ENCODE measurements around the gene GRIK2. TPM values are rescaled to one million over a fixed set of nuclear protein-coding genes. Genes with fewer than 3 reads are reported as not detected.

The GRIK2 gene
- total and polyA plus RNA-seq, 9 donors = 0.12 to 4.1 (median 0.89) TPM; not detected in 1

DNA sequence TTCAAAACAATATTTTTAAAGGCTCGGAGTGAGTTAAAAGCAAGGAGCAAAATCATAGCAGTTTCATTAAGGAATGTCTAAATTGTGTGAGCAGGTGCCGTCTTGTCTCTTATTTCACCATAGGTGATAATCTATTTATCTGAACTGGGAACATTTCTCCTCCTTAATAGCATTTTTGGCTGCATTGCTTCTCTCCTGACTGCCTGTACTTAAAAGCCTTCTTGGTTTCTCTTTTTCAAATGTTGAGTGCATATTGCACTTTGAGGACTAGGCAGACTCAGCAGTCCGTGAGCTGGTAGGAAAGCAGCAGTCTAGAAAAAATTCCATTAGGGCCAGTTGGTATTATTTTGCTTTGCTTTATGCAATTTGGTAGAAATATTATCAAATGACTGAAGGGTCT lies 645.9 kb downstream of the GRIK2 start:
- WGBS, 3 donors = 48 to 74% (median 62%) methylated on average over 3 of the region's 3 CpGs
- intact Hi-C loops (cut with DNase I) = no loop called here
- no peak overlapping the region for H3K27ac ChIP-seq
- TF ChIP-seq CTCF (IDR thresholded peaks at IDR 0.05) (no peak), POLR2A (IDR thresholded peaks at IDR 0.05) (no peak), EP300 (IDR thresholded peaks at IDR 0.05) (no peak)
- no peak overlapping the region for H3K4me3 ChIP-seq
- no peaks in the 10 kb centered on the region for H3K27me3 ChIP-seq
- DNase-seq = no peak
- H3K36me3 ChIP-seq = no peaks in the 10 kb centered on the region
- H3K4me1 ChIP-seq (ENCODE audit: insufficient read depth) = no peaks in the 10 kb centered on the region
- no peaks in the 10 kb centered on the region for H3K9me3 ChIP-seq

DNA sequence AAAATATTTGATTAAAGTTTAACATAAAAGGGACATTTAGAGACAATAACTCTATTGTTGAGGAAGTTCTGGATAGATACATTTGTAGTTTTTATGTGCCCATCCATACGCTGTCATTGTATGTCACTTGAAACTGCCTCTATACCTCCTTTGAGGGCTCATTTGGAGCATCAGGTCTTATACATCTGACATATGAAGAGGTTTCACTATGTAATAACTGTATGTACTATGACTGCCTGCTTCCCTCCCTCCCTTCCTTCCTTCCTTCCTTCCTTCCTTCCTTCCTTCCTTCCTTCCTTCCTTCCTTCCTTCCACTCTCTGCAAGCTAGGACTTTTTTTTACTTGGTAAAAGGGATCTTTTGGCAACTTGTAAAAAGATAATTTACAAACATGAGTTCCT lies 657.5 kb downstream of the GRIK2 start:
- TF ChIP-seq CTCF (IDR thresholded peaks at IDR 0.05) (no peak), EP300 (IDR thresholded peaks at IDR 0.05) (no peak), POLR2A (IDR thresholded peaks at IDR 0.05) (no peak)
- no peaks in the 10 kb centered on the region for H3K36me3 ChIP-seq
- no peak for DNase-seq
- no peaks in the 10 kb centered on the region for H3K27me3 ChIP-seq
- no peaks in the 10 kb centered on the region for H3K9me3 ChIP-seq
- H3K4me3 ChIP-seq = no peak overlapping the region
- H3K4me1 ChIP-seq (ENCODE audit: insufficient read depth) = no peaks in the 10 kb centered on the region
- H3K27ac ChIP-seq = no peak overlapping the region
- 94 to 100% (median 100%) methylated on average over 1 of the region's 1 CpG for WGBS, 3 donors
- intact Hi-C loops (cut with DNase I) = no loop called here

DNA sequence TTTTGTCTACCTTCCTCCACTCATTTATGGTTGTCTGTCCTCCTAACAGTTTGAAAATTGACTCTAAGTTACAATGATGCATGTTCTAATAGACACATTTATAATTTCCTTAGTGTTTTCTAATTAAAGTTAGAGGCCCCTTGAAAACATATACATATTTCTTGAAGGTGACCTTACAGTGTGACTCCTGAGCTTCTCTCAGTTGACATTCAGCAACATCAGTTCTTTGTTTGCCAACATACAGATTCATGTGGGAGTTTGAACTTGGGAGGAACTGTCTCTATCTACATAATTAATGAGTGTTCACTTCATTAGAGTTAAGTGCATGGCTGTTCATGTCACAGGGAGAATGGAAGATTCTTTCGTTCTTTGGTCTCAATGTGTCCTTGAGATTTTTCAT lies 658.2 kb downstream of the GRIK2 start:
- Histone ChIP-seq H3K4me3 (no peak overlapping the region), H3K27ac (no peak overlapping the region), H3K36me3 (no peaks in the 10 kb centered on the region), H3K4me1 (ENCODE audit: insufficient read depth) (no peaks in the 10 kb centered on the region), H3K9me3 (no peaks in the 10 kb centered on the region), H3K27me3 (no peaks in the 10 kb centered on the region)
- intact Hi-C loops (cut with DNase I) = no loop called here
- WGBS, 3 donors = 60 to 74% (median 63%) methylated on average over 1 of the region's 1 CpG
- TF ChIP-seq EP300 (IDR thresholded peaks at IDR 0.05) (no peak), POLR2A (IDR thresholded peaks at IDR 0.05) (no peak), CTCF (IDR thresholded peaks at IDR 0.05) (no peak)
- no peak for DNase-seq

DNA sequence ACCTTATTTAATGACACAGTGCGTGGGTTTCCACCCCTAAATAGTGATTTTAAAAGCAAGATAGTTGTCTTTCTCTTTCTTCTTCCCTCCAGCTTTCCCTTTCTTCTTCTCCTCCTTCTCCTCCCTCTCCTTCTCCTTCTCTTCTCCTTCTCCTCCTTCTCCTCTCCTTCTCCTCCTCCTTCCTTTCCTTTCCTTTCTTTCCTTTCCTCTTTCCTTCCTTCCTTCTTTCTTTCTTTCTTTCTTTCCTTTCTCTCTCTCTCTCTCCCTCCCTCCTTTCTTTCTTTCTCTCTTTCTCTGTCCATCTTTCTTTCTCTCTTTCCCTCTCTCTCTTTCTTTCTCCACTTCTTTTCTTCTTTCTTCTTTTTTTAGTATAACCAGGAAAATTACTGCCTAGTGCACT lies 670.6 kb downstream of the GRIK2 start:
- Histone ChIP-seq H3K9me3 (no peaks in the 10 kb centered on the region), H3K27ac (no peak overlapping the region), H3K27me3 (no peaks in the 10 kb centered on the region), H3K36me3 (no peaks in the 10 kb centered on the region), H3K4me3 (no peak overlapping the region), H3K4me1 (ENCODE audit: insufficient read depth) (no peaks in the 10 kb centered on the region)
- 84 to 88% (median 87%) methylated on average over 1 of the region's 1 CpG for WGBS, 3 donors
- intact Hi-C loops (cut with DNase I) = no loop called here
- no peak for TF ChIP-seq POLR2A (IDR thresholded peaks at IDR 0.05)
- no peak for TF ChIP-seq EP300 (IDR thresholded peaks at IDR 0.05)
- no peak for TF ChIP-seq CTCF (IDR thresholded peaks at IDR 0.05)
- DNase-seq = no peak

DNA sequence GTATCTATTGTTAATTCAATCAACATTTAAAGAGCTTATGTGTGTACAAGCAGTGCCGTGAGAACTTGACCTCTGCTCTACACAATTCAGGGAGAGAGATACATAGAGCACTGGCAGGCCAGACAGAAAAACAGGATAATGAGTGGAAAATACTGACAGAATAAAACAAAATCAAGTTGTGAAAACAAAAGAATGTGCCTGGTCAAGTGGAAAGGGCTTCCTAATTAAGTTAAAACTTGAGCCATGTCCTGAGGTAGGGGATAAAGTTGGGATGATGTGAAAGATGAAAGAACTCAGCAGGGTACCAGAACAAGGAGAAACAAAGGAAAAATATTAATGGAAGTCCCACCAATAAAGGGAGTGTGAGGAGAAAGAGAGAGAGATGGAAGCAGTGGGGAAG lies 672.8 kb downstream of the GRIK2 start:
- H3K27me3 ChIP-seq = no peaks in the 10 kb centered on the region
- 37 to 62% (median 57%) methylated on average over 1 of the region's 1 CpG for WGBS, 3 donors
- TF ChIP-seq EP300 (IDR thresholded peaks at IDR 0.05) = no peak
- no peak for TF ChIP-seq CTCF (IDR thresholded peaks at IDR 0.05)
- no peak for TF ChIP-seq POLR2A (IDR thresholded peaks at IDR 0.05)
- no peak overlapping the region for H3K27ac ChIP-seq
- no peak overlapping the region for H3K4me3 ChIP-seq
- no peak for DNase-seq
- intact Hi-C loops (cut with DNase I) = no loop called here
- H3K4me1 ChIP-seq (ENCODE audit: insufficient read depth) = no peaks in the 10 kb centered on the region
- no peaks in the 10 kb centered on the region for H3K9me3 ChIP-seq
- H3K36me3 ChIP-seq = no peaks in the 10 kb centered on the region

Measured in ovary (tissue), 9 donors.